ENCODE data around the gene KCNB1. TPM values are rescaled to one million over a fixed set of nuclear protein-coding genes. Genes with fewer than 3 reads are reported as not detected.

Gene KCNB1
- total RNA-seq, 1 experiment from 2014 or later, result 0.04 TPM

DNA sequence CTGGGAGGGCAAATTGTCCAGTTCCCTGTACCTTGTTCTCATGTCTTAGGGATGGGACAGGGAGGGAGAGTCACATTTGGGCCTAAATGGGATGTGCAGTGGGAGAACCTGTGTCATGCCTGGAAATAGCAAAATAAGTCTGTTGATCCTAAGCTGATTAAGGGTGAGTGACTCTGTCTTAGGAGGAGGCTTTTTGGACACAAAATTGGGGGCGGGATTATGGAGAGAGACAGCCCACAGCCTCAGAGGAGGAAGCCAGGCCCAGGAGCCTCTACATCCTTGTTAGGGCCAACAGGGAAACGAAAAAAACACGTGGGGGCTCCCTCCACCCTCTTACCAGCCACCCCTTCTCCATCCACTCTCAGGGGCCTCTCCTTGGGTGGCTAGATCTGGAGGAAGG lies 2.2 kb downstream of the KCNB1 start:
- no peak for DNase-seq
- Histone ChIP-seq H3K9me3 (ENCODE audit: insufficient read depth, low read depth) (no peaks in the 10 kb centered on the region), H4K20me1 (ENCODE audit: insufficient read depth) (no peaks in the 10 kb centered on the region), H3K27me3 (ENCODE audit: insufficient read depth, low read depth) (peaks cover 36% of the 10 kb centered on the region), H3K9me2 (ENCODE audit: insufficient read depth) (no peaks in the 10 kb centered on the region), H3K79me2 (ENCODE audit: low read depth) (no peaks in the 10 kb centered on the region), H3F3A (ENCODE audit: insufficient read depth, low read depth) (peaks cover 7% of the 10 kb centered on the region; the same call in 1 of the 2 replicates), H3K27ac (no peak overlapping the region), H3K4me3 (no peak overlapping the region), H2AFZ (no peak overlapping the region), H3K4me1 (replicated peaks; ENCODE audit: insufficient read depth) (0 out of 2 replicates have a peak, but pooled peaks cover 6% of the 10 kb centered on the region), H3K4me2 (no peak overlapping the region), H3K36me3 (ENCODE audit: low read depth) (no peaks in the 10 kb centered on the region)
- POLR2A ChIA-PET (ENCODE audit: unreplicated experiment), result no interaction called here
- intact Hi-C loops (cut with micrococcal nuclease; ENCODE audit: unreplicated experiment), result no loop called here
- BruUV-seq (replicated peaks), result no TSS peak
- CTCF ChIA-PET, result no interaction called here
- no peak for TF ChIP-seq EZH2 (IDR thresholded peaks at IDR 0.05; ENCODE audit: low read depth)
- TF ChIP-seq, protein P1, sequence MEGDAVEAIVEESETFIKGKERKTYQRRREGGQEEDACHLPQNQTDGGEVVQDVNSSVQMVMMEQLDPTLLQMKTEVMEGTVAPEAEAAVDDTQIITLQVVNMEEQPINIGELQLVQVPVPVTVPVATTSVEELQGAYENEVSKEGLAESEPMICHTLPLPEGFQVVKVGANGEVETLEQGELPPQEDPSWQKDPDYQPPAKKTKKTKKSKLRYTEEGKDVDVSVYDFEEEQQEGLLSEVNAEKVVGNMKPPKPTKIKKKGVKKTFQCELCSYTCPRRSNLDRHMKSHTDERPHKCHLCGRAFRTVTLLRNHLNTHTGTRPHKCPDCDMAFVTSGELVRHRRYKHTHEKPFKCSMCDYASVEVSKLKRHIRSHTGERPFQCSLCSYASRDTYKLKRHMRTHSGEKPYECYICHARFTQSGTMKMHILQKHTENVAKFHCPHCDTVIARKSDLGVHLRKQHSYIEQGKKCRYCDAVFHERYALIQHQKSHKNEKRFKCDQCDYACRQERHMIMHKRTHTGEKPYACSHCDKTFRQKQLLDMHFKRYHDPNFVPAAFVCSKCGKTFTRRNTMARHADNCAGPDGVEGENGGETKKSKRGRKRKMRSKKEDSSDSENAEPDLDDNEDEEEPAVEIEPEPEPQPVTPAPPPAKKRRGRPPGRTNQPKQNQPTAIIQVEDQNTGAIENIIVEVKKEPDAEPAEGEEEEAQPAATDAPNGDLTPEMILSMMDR (conservative IDR thresholded peaks at IDR 0.05), result no peak

DNA sequence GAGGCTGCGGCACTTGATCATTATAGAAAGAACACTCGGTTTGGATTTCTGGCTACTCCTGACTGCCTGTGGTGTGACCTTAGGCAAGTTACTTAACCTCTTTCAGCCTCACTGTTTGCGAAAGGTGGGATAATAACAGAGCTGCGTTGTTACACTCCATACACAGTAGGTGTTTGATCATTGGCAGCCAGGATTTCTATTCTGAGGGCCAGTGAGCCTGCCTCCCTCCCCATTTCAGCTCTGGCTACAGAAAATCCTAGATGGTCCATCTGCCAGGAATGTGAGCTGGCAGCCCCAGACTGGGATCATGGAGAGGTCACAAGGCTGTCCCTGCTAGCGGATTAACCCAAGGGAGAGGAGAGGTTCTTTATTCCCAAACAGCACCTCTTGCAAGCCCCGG lies 2.7 kb downstream of the KCNB1 start:
- Histone ChIP-seq H3K36me3 (ENCODE audit: low read depth) (no peaks in the 10 kb centered on the region), H2AFZ (no peak overlapping the region), H3K27ac (no peak overlapping the region), H3K4me3 (no peak overlapping the region), H3K4me1 (replicated peaks; ENCODE audit: insufficient read depth) (0 out of 2 replicates have a peak, but pooled peaks cover 5% of the 10 kb centered on the region), H3K79me2 (ENCODE audit: low read depth) (no peaks in the 10 kb centered on the region), H3K27me3 (ENCODE audit: insufficient read depth, low read depth) (peaks cover 36% of the 10 kb centered on the region), H3K9me2 (ENCODE audit: insufficient read depth) (no peaks in the 10 kb centered on the region), H3K4me2 (no peak overlapping the region), H3F3A (ENCODE audit: insufficient read depth, low read depth) (peaks cover 7% of the 10 kb centered on the region; the same call in 1 of the 2 replicates), H3K9me3 (ENCODE audit: insufficient read depth, low read depth) (no peaks in the 10 kb centered on the region), H4K20me1 (ENCODE audit: insufficient read depth) (no peaks in the 10 kb centered on the region)
- ChIA-PET POLR2A (ENCODE audit: unreplicated experiment) (no interaction called here), CTCF (no interaction called here)
- no peak for DNase-seq
- intact Hi-C loops (cut with micrococcal nuclease; ENCODE audit: unreplicated experiment), result no loop called here
- TF ChIP-seq, protein P1 (conservative IDR thresholded peaks at IDR 0.05), result no peak
- TF ChIP-seq EZH2 (IDR thresholded peaks at IDR 0.05; ENCODE audit: low read depth), result no peak
- BruUV-seq (replicated peaks), result no TSS peak

DNA sequence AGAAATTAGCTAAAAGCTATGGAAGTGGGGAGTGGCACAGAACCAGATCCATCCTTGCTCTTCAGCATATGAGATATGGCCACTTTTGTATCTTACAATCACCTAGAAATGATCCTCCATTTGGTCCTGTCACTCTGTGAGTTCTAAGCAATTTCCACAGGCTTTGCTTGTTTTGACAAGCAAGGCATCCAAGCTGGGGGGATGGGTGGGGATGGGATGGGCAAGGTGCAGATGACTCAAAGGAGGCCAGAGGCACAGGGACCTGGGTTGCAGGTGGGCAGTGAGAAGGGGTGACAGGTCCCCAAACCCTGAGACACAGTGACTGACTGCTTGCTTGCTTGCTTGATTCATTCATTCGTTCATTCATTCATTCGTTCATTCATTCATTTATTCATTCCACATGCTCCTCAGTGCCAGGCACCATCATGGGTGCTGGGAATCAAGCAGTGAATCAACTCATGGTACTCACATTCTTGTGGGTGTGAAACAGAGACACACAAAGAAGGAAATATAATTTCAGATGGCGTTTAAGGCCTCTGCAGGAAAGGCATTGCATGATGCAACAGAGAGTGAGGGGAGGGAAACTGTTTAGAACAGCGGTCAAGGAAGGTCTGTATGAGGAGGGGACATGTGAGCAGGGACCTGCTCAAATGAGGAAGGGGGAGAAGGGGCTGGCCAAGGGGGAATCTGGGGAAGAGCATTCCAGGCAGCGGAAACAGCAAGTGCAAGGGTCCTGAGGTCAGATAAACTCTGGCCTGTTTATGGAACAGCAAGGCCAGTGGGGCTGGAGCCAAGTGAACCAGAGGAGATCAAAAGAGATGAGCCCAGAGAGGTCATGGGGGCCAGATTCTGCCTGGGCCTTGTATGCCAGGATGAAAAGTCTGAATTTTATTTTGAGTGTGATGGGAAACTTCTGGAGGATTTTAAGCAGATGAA lies 3.4 kb downstream of the KCNB1 start:
- H3K4me3 ChIP-seq, result no peak overlapping the region
- TF ChIP-seq, protein P1 (conservative IDR thresholded peaks at IDR 0.05), result no peak
- no peak for TF ChIP-seq EZH2 (IDR thresholded peaks at IDR 0.05; ENCODE audit: low read depth)
- H3K9me2 ChIP-seq (ENCODE audit: insufficient read depth), result no peaks in the 10 kb centered on the region
- no peak for DNase-seq
- intact Hi-C loops (cut with micrococcal nuclease; ENCODE audit: unreplicated experiment), result no loop called here
- no peaks in the 10 kb centered on the region for H3K9me3 ChIP-seq (ENCODE audit: insufficient read depth, low read depth)
- H3F3A ChIP-seq (ENCODE audit: insufficient read depth, low read depth), result peaks cover 7% of the 10 kb centered on the region; the same call in 1 of the 2 replicates
- ChIA-PET CTCF (no interaction called here), POLR2A (ENCODE audit: unreplicated experiment) (no interaction called here)
- H3K79me2 ChIP-seq (ENCODE audit: low read depth), result no peaks in the 10 kb centered on the region
- H3K4me2 ChIP-seq, result no peak overlapping the region
- no peaks in the 10 kb centered on the region for H3K4me1 ChIP-seq (replicated peaks; ENCODE audit: insufficient read depth)
- H3K36me3 ChIP-seq (ENCODE audit: low read depth), result no peaks in the 10 kb centered on the region
- H3K27ac ChIP-seq, result no peak overlapping the region
- H3K27me3 ChIP-seq (ENCODE audit: insufficient read depth, low read depth), result peaks cover 41% of the 10 kb centered on the region
- no TSS peak for BruUV-seq (replicated peaks)
- no peaks in the 10 kb centered on the region for H4K20me1 ChIP-seq (ENCODE audit: insufficient read depth)
- H2AFZ ChIP-seq, result no peak overlapping the region

Data from PC-9 (cell line).